ENCODE results near the gene PLGRKT.

DNA sequence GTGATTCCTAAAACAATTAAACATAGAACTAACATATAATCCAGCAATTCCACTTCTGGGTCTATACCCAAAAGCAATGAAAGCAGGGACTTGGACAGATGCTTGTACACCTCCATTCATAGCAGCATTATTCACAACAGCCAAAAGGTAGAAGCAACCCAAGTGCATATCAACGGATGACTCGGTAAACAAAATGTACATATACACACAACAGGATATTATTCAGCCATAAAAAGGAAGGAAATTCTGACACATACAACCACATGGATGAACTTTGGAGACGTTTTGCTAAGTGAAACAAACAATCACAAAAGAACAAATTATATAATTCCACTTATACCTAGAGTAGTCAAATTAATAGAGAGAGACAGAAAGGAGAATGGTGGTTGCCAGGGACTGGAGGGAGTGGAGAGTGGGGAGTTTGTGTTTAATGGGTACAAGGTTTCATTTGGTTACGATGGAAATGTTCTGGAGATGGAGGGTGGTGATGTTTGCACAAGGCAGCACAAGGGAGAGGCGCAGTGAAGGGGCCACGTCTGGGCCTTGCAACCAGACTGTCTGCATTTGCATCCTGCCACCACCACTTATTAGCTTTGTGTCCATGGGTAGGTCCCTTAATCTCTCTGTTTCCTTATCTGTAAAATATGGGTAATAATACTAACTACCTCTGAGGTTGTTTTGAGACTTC, 61.8 kb downstream of the PLGRKT start:
- no peak for TF ChIP-seq SIN3A (IDR thresholded peaks at IDR 0.05; ENCODE audit: borderline replicate concordance, insufficient read depth, low read length)
- no peak for TF ChIP-seq POLR2AphosphoS5 (IDR thresholded peaks at IDR 0.05; ENCODE audit: low read depth, low read length)
- TF ChIP-seq TAF1 (IDR thresholded peaks at IDR 0.05; ENCODE audit: borderline replicate concordance, insufficient read depth, low read length) = no peak
- TF ChIP-seq, protein P1, sequence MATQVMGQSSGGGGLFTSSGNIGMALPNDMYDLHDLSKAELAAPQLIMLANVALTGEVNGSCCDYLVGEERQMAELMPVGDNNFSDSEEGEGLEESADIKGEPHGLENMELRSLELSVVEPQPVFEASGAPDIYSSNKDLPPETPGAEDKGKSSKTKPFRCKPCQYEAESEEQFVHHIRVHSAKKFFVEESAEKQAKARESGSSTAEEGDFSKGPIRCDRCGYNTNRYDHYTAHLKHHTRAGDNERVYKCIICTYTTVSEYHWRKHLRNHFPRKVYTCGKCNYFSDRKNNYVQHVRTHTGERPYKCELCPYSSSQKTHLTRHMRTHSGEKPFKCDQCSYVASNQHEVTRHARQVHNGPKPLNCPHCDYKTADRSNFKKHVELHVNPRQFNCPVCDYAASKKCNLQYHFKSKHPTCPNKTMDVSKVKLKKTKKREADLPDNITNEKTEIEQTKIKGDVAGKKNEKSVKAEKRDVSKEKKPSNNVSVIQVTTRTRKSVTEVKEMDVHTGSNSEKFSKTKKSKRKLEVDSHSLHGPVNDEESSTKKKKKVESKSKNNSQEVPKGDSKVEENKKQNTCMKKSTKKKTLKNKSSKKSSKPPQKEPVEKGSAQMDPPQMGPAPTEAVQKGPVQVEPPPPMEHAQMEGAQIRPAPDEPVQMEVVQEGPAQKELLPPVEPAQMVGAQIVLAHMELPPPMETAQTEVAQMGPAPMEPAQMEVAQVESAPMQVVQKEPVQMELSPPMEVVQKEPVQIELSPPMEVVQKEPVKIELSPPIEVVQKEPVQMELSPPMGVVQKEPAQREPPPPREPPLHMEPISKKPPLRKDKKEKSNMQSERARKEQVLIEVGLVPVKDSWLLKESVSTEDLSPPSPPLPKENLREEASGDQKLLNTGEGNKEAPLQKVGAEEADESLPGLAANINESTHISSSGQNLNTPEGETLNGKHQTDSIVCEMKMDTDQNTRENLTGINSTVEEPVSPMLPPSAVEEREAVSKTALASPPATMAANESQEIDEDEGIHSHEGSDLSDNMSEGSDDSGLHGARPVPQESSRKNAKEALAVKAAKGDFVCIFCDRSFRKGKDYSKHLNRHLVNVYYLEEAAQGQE (IDR thresholded peaks at IDR 0.05; ENCODE audit: insufficient read depth in 1 of 2, low read depth in 2 of 2, low read length in 2 of 2) = no peak
